DMS79 treated with DMSO at 0.1 percent for 48 hours (cell line): ENCODE results near the gene ZGPAT.

ENCODE experiments used
- DNase-seq: peaks from one replicate; lab custom pipeline; 2025; lab: John Stamatoyannopoulos, UW

The ZGPAT gene

DNA sequence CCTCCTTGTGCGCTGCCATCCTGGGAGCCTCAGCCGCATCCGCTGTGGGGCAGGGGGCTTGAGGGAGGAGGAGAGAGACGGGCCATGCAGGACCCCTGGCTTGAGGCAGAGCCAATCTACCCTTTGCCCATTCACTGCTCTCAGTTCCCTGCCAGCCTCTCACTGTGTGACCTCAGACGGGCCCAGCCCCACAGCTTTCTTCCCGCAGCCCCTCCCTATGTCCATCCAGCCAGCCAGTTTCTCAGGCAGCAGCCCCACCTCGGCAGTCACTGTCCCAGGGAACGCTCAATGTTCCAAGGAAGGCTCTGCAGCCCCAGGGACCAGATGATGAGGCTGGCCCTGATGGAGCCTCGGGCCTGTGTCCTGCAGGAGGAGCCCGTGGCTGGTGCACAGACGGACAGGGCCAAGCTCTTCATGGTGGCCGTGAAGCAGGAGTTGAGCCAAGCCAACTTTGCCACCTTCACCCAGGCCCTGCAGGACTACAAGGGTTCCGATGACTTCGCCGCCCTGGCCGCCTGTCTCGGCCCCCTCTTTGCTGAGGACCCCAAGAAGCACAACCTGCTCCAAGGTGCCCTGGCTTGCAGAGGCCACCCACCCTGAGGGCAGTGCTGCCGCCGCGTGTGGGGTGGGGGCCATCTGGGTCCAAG is 15.3 kb upstream of the ZGPAT start:
- DNase-seq = no peak

GRCh38 chr20:63693083-63693732 is 14.6 kb upstream of the ZGPAT start:
- DNase-seq = no peak

- DNase-seq = no peak
Measured at GRCh38 chr20:63693733-63694583, 13.9 kb upstream of the ZGPAT start.

DNA sequence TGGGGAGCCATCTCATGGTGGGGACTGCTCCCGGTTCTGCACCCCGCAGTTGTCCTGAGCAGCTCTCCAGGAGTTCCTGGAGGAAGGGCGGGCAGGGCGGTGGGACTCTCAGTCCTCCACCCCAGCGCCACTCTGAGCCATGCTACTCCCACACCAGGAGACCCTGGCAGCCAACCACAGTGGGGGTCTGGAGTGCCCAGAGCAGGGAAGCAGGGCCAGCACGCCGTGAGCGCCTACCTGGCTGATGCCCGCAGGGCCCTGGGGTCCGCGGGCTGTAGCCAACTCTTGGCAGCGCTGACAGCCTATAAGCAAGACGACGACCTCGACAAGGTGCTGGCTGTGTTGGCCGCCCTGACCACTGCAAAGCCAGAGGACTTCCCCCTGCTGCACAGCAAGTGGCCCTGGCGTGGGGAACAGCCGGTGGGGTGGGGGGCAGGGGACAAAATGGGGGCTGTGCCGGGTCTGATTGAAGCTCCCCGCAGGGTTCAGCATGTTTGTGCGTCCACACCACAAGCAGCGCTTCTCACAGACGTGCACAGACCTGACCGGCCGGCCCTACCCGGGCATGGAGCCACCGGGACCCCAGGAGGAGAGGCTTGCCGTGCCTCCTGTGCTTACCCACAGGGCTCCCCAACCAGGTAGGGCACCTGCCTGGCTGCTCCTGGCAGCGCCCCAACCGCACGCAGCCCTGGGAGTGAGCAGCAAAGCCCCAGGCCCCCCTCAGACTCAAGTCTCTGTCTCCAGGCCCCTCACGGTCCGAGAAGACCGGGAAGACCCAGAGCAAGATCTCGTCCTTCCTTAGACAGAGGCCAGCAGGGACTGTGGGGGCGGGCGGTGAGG is 13.0 kb upstream of the ZGPAT start:
- DNase-seq = no peak

DNA sequence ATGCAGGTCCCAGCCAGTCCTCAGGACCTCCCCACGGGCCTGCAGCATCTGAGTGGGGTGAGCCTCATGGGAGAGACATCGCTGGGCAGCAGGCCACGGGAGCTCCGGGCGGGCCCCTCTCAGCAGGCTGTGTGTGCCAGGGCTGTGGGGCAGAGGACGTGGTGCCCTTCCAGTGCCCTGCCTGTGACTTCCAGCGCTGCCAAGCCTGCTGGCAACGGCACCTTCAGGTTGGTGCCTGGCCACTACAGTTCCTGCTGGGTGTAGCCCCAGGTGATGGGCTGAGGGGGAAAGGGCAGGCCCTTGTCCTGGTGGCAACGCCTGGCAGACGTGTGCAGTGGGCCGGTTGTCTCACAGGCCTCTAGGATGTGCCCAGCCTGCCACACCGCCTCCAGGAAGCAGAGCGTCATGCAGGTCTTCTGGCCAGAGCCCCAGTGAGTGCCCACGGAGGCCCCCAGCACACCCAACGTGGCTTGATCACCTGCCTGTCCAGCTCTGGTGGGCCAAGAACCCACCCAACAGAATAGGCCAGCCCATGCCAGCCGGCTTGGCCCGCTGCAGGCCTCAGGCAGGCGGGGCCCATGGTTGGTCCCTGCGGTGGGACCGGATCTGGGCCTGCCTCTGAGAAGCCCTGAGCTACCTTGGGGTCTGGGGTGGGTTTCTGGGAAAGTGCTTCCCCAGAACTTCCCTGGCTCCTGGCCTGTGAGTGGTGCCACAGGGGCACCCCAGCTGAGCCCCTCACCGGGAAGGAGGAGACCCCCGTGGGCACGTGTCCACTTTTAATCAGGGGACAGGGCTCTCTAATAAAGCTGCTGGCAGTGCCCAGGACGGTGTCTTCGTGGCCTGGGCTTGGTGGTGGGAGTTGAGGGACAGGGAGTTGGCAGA is 12.2 kb upstream of the ZGPAT start:
- no peak for DNase-seq

GRCh38 chr20:63696306-63696627 is 11.6 kb upstream of the ZGPAT start:
- no peak for DNase-seq

DNA sequence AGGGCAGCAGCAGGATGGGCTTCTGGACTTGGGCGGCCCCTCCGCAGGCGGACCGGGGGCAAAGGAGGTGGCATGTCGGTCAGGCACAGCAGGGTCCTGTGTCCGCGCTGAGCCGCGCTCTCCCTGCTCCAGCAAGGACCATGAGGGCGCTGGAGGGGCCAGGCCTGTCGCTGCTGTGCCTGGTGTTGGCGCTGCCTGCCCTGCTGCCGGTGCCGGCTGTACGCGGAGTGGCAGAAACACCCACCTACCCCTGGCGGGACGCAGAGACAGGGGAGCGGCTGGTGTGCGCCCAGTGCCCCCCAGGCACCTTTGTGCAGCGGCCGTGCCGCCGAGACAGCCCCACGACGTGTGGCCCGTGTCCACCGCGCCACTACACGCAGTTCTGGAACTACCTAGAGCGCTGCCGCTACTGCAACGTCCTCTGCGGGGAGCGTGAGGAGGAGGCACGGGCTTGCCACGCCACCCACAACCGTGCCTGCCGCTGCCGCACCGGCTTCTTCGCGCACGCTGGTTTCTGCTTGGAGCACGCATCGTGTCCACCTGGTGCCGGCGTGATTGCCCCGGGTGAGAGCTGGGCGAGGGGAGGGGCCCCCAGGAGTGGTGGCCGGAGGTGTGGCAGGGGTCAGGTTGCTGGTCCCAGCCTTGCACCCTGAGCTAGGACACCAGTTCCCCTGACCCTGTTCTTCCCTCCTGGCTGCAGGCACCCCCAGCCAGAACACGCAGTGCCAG is 11.0 kb upstream of the ZGPAT start, which contains the start of gene TNFRSF6B:
TNFRSF6B (plus strand) TSS at position 25 of the 729 bp plus-strand sequence; CDS start at position 141, 116 bp downstream.
- no peak for DNase-seq

DNA sequence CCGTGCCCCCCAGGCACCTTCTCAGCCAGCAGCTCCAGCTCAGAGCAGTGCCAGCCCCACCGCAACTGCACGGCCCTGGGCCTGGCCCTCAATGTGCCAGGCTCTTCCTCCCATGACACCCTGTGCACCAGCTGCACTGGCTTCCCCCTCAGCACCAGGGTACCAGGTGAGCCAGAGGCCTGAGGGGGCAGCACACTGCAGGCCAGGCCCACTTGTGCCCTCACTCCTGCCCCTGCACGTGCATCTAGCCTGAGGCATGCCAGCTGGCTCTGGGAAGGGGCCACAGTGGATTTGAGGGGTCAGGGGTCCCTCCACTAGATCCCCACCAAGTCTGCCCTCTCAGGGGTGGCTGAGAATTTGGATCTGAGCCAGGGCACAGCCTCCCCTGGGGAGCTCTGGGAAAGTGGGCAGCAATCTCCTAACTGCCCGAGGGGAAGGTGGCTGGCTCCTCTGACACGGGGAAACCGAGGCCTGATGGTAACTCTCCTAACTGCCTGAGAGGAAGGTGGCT is 10.4 kb upstream of the ZGPAT start:
- no peak for DNase-seq

DNA sequence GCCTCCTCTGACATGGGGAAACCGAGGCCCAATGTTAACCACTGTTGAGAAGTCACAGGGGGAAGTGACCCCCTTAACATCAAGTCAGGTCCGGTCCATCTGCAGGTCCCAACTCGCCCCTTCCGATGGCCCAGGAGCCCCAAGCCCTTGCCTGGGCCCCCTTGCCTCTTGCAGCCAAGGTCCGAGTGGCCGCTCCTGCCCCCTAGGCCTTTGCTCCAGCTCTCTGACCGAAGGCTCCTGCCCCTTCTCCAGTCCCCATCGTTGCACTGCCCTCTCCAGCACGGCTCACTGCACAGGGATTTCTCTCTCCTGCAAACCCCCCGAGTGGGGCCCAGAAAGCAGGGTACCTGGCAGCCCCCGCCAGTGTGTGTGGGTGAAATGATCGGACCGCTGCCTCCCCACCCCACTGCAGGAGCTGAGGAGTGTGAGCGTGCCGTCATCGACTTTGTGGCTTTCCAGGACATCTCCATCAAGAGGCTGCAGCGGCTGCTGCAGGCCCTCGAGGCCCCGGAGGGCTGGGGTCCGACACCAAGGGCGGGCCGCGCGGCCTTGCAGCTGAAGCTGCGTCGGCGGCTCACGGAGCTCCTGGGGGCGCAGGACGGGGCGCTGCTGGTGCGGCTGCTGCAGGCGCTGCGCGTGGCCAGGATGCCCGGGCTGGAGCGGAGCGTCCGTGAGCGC is 9.8 kb upstream of the ZGPAT start:
- DNase-seq = no peak

GRCh38 chr20:63698739-63699465 is 8.9 kb upstream of the ZGPAT start:
- DNase-seq = no peak

GRCh38 chr20:63699466-63700198 is 8.2 kb upstream of the ZGPAT start:
- DNase-seq = no peak

DNA sequence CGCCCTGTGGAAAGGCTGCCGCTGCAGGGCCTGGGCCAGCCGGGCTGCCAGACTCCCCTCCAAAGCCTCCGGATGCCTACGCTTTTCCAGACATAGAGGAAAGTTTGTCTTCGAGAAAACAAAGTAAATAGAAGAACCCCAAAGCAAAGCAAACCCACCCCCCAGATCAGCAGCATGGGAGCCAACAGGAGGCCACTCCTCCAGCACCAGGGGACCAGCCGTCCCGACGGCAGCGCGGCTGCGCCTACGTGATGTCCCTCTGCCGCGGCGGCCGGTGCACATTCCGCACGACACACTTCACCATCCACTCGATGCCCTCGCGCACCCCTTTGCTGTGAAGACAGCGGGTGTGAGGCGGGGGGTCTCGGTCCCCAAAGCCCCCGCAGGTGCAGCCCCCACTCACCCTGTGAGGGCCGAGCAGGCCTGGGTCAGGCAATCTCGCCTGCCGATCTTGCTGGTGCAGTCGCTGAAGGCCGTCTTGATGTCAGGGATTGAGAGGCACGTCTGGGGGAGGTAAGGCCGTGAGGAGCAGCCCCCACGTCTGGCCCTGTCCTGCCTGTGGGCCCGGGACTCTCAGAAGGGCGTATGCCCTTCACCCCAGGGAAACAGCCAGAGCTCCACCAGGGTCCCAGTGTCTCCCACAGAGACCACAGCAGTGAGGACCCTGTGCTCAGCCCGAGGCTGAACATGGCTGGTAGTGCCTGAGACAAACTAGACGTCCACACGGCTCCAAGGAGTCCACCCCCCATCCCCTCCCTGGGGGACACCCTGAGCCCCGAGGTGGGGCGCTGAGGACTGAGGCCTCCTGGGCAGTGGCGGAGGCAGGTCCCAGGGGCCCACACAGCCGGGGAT is 7.4 kb upstream of the ZGPAT start:
- DNase-seq = no peak

DNA sequence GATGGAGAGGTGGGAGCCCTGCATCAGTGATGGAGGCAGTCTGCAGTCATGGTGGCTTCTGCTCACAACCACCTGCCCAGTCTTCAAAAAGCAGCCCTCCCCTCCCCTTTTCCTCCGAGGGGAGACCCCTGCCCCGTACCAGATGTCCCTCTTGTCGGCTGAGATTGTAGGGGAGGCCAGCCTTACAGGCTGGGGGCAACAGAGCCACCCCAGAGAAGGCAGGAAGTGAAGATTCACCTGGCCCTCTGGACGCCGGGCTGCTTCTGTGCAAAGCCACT is 6.8 kb upstream of the ZGPAT start:
- DNase-seq = no peak

DNA sequence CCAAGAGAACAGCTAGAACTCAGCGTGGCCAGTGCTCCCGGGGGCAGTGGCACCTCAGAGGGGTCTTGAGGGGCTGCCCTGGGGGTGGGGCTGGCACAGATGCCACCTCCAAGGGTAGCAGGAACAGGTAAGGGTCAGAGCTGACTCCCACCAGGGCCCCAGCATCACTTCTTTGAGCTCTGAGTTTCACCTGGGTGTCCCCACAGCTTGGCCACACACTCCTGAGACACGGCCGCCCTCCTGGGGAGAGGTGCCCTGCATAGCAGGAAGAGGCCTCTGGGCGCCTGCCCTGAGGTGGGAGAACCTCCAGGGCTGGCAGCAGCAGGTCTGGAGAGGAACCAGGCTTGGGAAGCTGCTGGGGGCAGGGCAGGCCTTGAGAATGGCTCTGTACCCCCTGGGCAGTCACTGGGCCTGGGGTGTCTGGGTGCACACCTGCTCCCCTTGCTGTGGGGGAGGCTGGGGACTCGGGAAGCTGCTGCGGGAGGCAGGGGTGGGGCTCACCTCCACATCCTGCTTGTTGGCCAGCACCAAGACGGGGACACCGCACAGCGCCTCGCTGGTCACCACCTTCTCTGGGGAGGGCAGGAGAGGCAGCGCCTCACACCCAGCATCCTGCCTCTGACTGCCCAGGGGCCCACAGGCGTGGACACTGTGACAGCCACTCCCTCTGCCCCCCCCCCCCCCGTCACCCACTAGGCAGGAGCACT is 6.4 kb upstream of the ZGPAT start:
- DNase-seq = no peak

DNA sequence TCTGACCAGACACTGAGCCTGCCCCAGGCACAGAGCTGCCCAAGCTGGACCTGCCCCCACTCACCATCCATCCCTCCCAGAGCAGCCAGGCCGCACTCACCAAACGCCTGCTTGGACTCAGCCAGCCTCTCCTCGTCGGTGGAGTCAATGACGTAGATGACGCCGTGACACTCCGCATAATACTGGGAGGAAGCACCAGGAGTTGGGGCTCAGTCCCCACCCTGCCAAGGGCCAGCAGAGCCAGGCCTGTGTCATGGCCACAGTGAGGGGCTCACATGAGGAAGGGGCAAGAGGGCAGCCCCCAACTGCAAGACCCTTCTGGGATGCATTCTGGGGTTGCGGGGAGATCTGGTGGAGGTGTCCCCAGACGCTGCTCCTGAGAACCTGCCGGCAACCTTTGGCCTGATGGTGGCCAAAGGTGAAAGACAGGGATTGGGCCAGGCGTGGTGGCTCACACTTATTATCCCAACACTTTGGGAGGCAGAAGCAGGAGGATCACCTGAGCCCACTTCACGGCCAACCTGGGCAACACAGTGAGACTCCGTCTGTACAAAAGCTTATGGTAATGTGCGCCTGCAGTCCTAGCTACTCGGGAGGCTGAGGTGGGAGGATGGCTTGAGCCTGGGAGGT is 5.7 kb upstream of the ZGPAT start:
- no peak for DNase-seq

DNA sequence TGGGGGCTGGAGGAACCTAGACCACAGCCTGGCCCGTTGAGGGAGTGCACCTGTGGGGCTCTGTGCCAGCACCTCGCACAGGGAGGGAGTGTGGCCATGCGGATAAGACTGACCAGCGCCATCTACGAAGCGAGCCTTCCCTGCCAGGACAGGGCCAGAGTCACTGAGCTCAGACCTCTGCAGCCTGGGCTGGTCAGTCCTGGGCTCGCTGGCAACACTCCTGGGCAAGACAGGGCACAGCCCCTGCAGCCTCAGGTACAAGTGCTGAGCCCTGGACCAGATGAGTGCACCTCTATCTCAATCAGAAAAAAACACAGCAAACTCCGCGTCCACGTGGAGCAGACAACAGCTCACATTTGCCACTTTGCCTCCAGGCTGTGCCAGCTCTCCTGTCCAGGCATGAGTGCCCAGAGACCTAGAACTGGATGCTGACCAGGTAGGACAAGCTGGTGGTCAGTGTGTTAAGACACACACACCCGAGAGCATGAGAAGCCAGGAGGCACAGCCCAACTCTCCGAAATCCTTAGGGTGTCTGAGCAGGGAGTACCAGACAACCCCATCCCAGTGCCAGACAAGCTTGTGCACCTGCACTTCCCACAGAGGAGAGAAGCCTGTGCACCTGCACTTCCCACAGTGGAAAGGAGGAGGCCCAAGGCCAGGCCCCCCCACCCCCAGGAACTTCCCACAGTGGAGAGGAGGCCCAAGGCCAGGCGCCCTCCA is 4.9 kb upstream of the ZGPAT start:
- DNase-seq = no peak
